ENCODE data around the gene DEPDC5.

The DEPDC5 gene

GRCh38 chr22:31921106-31921505 is 167.3 kb downstream of the DEPDC5 start:
- no peak for DNase-seq (ENCODE audit: low read depth in 2 of 2, low spot score in 1 of 2)

DNA sequence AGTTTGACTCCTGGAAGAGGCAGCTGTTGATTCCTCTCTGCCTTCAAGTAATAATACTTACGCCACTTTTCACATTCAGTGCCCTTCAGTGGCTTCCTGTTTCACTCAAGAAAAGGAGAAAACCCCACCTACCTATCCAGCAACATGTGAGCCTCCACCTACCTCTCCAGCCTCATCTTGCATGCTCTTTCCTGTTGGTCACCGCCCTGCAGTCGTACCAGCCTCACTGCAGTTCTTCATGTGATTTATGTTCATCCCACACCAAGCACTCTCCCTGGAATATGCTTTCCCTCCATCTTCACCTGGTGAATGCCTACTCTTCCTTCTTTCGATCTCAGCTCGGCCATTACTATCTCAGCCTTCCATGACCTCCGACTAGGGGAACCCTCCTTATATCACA is 168.7 kb downstream of the DEPDC5 start:
- DNase-seq (ENCODE audit: low read depth in 2 of 2, low spot score in 1 of 2) = no peak

- DNase-seq (ENCODE audit: low read depth in 2 of 2, low spot score in 1 of 2) = no peak
These were observed 169.3 kb downstream of the DEPDC5 start for GRCh38 chr22:31923136-31923535.

DNA sequence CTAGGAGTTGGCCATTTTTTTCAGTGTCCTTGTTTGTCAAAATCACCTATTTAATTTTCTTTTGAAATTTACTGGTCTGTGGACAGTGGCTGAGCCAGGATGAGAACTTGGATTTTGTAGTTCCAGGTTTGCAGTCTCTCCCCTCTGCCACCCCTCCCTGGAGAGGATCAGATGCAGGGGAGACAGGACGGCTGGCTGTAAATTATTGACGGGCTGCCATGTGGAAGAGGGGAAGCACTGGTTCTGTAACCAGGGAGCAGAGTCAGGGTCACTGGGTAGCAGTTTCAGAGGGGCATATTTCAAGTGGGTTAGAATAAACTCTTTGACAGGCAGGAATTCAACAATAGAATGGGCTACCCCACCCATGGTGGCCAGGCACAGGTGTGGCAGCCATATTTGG is 169.9 kb downstream of the DEPDC5 start:
- DNase-seq (ENCODE audit: low read depth in 2 of 2, low spot score in 1 of 2) = no peak

- no peak for DNase-seq (ENCODE audit: low read depth in 2 of 2, low spot score in 1 of 2)
These were observed 171.2 kb downstream of the DEPDC5 start for GRCh38 chr22:31925056-31925455.

DNA sequence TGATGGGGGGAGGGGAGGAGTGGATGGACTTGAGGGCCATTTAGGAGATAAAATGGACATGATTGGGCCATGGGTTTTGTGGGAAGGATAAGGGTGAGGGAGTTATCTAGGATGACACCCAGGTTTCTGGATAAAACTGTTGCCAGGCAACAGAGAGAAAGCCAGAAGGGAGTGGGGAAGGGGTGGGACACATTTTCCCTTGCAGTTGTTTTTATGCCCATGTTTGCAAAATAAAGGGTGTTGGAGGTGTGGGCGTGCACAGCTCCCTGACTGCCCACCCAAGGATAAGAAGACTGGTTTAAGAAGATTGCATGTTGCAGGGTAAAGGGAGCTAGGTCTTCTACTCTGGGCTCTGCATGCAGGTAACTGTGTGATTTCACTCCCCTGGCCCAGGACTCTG is 172.2 kb downstream of the DEPDC5 start:
- DNase-seq (ENCODE audit: low read depth in 2 of 2, low spot score in 1 of 2) = no peak

DNA sequence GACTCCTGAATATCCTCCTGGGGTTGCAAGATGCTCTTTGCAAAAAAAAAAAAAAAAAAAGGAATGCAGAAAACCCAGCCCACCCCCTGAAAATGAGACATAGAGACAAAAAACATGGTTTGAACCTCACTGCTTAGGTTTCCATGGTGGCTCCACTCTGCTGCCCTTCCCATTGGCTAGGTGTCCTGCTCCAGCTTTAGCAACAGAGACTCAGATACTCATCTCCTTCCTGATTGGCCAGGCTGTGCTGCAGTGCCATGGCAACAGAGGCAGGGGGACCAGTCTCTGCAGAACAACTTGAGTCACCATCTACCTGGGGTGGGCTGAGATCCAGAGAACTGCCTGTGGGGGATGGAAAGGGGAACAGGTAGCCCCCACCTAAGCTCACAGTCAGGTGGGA is 173.2 kb downstream of the DEPDC5 start:
- no peak for DNase-seq (ENCODE audit: low read depth in 2 of 2, low spot score in 1 of 2)

DNA sequence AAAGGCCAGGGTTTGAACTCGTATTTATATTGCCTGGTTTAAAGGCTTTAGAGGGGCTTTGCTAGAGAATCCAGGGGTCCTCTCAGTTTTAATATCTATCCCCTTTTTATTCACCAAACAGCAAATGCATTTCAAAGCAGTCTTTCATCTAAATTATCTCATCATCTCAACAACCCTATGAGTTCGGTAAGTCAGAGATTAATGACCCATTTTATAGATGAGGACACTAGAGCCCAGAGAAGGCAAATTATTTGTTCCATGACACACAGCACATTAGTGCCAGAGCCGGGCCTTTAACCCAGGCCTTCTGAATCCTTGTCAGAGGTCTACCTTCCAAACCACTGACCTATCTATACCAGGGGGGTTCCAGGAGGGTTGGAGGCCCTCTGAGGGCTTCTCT is 173.7 kb downstream of the DEPDC5 start:
- no peak for DNase-seq (ENCODE audit: low read depth in 2 of 2, low spot score in 1 of 2)

- DNase-seq (ENCODE audit: low read depth in 2 of 2, low spot score in 1 of 2) = no peak
These were observed 175.5 kb downstream of the DEPDC5 start for GRCh38 chr22:31929167-31929930.

DNA sequence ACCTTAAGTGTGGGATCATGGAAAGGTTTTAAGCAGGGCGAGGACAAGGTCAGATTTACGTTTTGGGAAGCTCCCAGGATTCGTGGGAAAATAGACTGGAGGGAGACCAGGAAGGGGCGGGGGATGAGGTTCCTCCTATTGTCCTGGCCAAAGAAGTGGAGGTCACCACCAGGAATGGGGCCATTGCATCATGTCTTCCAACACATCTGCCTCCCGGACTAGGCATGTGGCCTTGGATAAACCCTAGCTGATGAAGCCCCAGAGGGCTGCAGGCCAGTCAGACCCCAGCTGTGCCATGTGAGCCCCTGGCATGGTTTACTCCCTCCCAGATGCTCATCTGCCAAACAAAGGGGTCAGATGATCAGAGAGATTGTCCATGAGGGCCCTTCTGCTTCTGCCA is 179.0 kb downstream of the DEPDC5 start:
- no peak for DNase-seq (ENCODE audit: low read depth in 2 of 2, low spot score in 1 of 2)

DNA sequence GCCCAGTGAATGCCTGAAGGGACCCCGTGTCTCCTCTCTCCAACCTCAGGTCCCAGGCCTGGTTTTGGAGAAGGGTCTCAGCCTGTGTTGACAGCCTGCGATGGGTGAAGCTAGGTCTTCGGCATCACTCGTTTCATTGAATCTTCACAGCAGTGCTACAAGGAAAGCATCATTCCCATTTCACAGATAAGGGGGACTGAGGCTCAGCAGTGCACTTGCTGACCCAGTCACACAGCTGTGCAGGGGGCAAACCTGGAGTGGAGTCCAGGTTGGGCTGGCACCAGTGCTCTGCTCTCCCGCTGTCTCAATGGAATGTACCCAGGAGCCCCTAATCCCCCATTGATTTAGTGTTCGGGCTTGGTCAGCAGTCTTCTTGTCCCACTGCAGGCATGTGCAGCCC is 179.6 kb downstream of the DEPDC5 start:
- no peak for DNase-seq (ENCODE audit: low read depth in 2 of 2, low spot score in 1 of 2)

GRCh38 chr22:31933816-31934482 is 180.1 kb downstream of the DEPDC5 start:
- no peak for DNase-seq (ENCODE audit: low read depth in 2 of 2, low spot score in 1 of 2)

DNA sequence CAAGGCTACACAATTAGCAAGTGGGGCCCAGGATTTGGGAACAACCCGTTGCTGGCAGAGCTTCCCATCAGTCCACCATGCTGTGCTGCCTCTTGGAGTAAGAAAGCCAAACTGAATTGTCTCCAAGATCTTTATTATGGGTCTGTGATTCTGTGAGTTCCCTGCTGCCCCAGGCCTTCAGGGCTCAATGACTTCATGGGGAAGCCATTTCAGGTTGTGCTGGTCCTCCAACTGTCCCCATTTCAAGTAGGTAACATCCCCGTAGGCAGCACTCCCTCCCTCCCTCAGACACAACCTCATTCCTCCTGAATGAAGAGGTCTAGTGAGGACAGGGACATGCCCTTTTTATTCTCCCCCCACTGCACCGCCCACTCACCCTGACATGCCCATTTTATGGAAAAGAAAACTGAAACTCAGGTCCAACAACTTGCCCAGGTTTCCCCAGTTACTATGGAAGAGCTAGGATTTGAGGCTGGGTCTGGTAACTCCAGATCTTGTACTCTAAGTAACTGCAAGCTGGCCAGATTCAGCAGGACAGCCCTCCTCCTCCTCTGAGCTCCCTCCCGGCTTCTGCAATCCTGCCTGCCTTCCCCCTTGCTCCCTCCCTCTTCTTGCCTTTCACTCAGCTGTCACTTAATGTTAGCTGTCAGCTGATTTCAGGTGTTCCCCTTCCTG is 182.3 kb downstream of the DEPDC5 start:
- DNase-seq (ENCODE audit: low read depth in 2 of 2, low spot score in 1 of 2) = no peak

GRCh38 chr22:31937341-31937740 is 183.5 kb downstream of the DEPDC5 start:
- no peak for DNase-seq (ENCODE audit: low read depth in 2 of 2, low spot score in 1 of 2)

DNA sequence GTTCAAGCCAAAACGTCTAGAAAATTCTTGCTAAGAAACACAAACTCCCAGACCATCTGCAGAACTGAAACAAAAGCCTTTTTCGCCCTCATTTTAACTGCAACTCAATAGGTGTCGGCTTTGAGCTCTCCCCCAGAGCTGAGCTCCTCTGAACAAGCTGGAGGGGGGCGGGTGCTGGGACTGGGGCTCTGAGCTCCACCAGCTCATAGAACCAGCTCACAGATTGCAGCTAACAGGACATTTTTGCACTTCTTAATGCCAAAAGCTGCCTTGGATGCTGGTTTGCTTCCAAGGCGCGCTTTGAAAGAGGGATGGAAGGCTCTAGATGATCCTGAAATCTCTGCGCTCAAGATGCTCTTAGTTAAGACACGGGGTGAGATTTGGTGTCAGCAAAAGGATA is 184.5 kb downstream of the DEPDC5 start:
- DNase-seq (ENCODE audit: low read depth in 2 of 2, low spot score in 1 of 2) = no peak

DNA sequence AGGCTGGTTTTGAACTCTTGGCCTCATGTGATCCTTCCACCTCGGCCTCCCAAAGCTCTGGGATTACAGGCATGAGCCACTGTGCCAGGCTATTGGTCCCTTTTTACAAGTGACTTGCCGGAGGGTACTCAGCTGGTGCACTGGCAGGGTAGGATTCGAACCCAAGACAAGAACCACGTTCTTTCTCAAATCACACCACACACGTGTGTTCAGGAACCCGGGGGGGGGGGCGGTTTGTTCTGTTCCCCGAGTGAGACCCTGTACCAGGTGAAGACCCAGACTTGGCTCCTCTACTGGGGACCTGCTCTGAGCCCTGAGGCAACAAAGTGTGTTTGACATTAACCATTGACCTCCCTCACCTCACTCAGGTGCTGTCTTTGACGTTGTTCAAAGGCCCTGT is 186.7 kb downstream of the DEPDC5 start:
- no peak for DNase-seq (ENCODE audit: low read depth in 2 of 2, low spot score in 1 of 2)

GRCh38 chr22:31942091-31942490 is 188.3 kb downstream of the DEPDC5 start:
- no peak for DNase-seq (ENCODE audit: low read depth in 2 of 2, low spot score in 1 of 2)

- no peak for DNase-seq (ENCODE audit: low read depth in 2 of 2, low spot score in 1 of 2)
These were observed 189.6 kb downstream of the DEPDC5 start for GRCh38 chr22:31943206-31943977.

- peak; percentile 67 to 82 for DNase-seq (ENCODE audit: low read depth in 2 of 2, low spot score in 1 of 2)
These were observed 190.3 kb downstream of the DEPDC5 start, which contains the start of gene YWHAH for GRCh38 chr22:31943978-31944699. TSS of gene YWHAH (plus strand) at chr22:31944535. CDS start at chr22:31944734, 199 bp downstream.

DNA sequence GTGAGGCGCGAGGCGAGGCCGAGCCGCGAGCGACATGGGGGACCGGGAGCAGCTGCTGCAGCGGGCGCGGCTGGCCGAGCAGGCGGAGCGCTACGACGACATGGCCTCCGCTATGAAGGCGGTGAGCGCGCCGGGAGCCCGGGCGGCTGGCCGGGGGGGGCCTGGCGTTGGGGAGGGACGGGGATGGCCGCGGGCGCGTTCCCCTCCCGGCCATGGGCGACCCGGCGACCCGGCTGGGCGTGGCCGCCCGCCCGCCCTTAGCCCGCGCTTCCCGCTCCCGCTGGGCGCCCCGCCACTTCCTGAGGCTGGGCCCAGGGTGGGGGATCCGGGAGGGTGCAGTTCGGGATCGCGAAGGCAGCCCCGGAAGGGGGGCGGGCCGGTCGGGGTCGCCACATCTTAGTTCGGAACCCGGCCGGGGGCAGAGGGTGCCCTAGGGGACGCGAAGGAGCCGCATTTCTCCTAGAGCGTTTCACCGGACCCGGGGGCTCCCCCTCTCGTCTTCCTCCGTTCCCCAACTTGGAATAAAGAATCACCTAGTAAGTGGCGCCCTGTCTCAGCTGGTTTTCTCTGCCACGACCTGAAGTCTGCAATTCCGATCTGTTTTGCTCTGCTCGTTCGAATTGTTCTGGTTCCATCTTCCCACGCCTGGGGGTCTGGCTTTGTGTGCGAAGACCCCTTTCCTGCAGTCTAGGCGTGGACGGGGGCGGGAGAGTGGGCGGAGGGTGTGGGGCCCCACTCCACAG is 191.1 kb downstream of the DEPDC5 start:
- DNase-seq (ENCODE audit: low read depth in 2 of 2, low spot score in 1 of 2) = peak in 1 of 2 donors; percentile 2

Measured in stimulated activated CD8-positive, alpha-beta memory T cell treated with anti-CD3 and anti-CD28 coated beads, Interleukin-4, amount 100 ng/mL, for 4 hours (primary cell).